AG20443 (cell line): ENCODE measurements around the gene MON2.
A peak's percentile ranks its signal among the peaks of the same experiment; 100 is the strongest.
"Not testable (repeated sequence)": the region's sequence is repeated elsewhere in the genome, so short reads cannot be mapped to it uniquely, and the experiment has no call there.

Experiments used
- DNase-seq: peaks from one replicate; pipeline ENCODE4 v3.0.0; 2012; ENCODE audit warnings: low spot score, mixed read lengths

MON2 gene

DNA sequence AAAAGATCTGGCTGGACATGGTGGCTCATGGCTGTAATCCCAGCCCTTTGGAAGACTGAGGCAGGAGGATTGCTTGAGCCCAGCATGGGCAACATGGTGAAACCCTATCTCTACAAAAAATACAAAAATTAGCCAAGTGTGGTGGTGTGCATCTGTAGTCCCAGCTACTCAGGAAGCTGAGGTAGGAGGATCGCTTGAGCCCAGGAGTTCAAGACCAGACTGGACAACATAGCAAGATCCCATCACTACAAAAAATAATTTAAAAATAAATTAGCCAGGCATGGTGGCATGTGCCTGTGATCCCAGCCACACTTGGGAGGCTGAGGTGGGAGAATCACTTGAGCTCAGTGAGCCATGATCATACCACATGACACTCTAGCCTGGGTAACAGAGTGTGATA lies 92.7 kb downstream of the MON2 start:
- DNase-seq = not testable (repeated sequence)

DNA sequence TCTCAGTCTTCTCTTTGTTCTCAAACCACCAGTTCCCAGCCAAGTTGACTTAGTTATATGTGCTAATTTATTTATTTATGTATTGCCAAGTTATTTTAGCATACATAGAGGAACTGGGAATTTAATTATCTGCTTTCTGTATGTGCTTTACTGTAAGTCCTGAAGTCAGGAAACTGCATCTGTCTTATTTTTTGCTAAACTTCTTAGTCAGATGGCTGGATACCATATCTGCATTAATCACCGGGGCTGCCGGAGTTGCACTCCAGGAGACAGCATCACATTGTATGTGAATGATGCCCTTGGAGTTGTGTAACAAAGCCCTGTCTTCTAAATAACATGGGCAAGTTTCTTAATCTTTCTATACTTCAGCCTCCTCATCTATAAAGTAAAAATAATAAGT lies 96.2 kb downstream of the MON2 start:
- DNase-seq = peak; percentile 24

DNA sequence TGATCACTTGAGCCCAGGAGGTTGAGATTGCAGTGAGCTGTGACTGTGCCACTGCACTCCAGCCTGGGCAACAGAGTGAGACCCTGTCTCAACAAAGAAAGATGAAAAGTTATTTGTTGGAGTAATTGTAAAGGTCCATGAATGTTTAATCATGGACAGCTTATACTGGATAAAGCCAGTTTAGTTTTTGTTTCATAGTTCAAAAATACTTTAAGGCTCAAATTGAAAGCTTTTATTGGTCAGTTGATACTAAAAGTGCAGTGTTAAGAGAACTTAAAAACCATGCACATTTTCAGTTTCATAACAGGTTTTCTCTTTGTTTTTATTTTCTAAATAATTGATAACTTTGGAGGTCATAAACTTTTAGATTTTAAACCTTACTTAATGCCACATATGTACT lies 108.4 kb downstream of the MON2 start:
- DNase-seq = no peak

DNA sequence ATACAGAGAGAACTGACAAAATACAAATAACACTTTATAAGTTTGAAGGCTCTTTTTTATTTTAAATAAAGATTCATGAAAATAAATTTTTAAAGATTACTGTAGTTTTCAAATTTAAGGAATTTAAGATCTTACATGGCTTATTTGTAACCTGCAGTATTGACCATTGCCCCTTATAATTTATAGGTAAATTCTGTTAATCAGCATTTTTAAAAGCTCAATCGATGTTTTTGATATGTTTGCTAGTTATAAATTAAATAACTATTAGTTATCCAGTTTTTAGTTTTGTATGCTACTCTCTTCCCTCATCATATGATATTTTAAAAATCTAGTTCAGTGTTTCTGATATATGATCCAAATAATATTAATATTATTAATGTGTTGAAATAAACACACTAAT lies 109.9 kb downstream of the MON2 start:
- DNase-seq = no peak

DNA sequence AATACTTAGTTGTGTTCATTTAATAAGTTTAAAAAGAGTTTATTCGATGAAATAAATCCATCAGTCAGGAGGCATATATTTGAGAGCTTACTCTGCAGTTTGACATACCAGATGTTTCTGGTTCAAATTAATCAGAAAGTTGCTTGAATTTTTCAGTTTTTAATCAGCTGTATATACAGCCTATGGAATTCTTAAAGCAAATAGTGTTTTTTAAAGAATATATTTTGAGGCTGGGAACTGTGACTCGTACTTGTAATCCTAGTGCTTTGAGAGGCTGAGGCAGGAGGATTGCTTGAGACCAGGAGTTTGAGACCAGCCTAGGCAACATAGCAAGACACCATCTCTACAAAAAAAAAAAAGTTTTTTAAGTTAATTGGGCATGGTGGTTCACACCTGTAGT lies 112.1 kb downstream of the MON2 start:
- DNase-seq = no peak

DNA sequence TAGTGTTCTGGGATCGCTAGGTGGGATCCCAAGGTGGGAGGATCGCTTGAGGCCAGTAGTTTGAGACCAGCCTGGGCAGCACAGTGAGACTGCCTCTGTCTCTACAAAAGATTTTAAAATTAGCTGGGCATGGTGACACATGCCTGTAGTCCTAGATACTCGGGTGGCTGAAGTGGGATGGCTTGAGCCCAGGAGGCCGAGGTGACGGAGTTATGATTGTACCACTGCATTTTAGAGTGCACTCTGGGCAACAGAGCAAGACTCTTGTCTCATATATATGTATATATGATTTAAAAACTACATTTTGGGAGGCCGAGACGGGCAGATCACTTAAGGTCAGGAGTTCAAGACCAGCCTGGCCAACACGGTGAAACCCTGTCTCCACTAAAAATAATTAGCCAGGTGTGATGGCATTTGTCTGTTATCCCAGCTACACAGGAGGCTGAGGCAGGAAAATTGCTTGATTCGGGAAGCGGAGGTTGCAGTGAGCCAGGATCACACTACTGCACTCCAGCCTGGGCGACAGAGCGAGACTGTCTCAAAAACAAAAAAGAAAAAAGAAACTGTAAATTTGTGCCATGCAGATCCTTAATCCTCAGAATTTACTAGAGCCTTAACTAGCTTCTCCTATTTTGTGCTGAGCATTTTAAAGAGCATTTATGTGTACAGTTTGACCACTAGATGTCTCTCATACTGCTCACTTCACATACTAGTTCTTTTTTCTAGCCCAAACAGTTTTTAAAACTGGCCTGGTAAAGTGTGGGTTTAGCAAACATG lies 114.8 kb downstream of the MON2 start:
- DNase-seq = peak; percentile 69

DNA sequence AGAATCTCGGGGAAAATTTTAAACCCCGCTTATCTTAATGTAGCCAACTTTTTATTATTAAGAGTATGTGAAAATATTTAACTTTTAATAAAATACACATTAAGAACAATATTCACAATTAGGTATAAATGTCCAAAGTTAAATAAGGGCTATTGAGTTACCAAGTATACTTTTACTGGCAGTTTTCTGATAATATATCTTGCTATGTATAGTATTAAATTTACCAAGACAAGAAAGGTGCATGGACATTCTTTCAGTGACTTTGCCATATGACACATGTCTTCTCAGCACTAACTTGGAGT lies 115.4 kb downstream of the MON2 start:
- DNase-seq = no peak

DNA sequence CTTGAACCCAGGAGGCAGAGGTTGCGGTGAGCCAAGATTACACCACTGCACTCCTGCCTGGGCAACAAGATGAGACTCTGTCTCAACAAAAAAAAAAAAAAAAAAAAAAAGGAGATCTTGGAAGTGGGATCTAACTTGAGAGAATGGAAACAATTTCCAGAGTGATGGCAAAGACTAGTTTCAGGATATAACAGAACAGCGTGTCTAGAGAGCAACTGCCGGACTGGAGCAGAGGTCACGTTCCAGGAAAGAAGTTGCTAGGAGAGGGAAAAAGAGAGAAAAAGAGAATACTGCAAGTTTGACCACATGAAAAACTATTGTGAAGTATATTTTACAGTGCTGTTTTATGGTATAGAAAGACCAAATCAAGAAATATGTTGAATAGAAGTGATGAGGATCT lies 118.0 kb downstream of the MON2 start:
- DNase-seq = no peak

DNA sequence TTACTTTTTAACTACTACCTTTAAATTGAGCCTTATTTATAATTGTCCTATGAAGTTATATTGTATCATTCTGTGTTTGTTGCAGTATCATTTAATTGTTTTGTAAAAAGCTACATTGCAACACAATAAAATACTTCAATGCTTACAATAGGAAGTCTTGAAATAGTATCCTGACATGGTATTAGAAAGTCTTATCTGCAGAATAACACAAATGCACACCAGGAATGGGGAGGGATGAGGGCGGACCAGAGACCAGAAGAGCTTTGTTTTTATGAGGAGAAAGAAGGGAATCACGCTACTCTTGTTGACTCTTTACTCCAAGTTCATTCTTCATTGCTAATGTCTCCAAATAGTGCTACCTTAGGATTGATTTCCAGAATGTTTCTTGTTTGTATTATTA lies 120.2 kb downstream of the MON2 start:
- no peak for DNase-seq

DNA sequence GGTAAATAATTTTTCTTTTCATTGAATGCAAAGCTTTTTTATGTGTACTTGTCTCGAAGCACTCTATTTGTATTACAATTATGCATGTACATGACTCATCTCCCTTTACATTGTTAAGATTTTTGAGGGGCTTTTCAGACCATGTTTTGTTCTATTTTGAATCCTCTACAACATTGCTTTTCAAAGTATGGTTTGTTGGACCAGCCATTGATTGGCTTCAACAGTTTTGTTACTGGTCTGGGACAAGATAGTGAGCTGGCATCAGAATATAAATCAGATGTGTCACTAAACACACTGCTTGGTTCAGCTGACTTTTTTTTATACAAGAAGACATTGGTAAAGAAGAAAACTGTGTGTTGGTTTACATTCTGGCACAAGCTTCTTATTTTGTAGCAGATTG lies 122.3 kb downstream of the MON2 start:
- DNase-seq = no peak

DNA sequence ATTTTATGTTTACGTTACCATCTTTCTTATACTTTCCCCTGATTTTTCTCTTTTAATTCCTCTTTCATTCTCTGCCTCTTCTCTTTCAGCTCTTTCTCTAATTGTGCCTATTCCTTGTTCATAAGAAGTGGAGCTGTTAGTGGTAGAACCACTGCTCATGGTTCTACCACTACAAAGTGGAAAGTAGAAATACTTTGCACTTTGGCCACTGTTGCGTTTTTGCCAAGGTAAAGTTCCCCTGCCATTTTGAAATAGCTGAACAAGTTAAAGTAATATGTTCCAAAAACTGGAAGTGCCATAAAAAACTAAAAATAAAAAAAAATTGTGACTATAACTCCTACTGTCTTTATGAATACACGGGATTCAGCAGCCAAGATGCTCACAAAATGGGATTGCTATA lies 130.6 kb downstream of the MON2 start:
- DNase-seq = no peak

DNA sequence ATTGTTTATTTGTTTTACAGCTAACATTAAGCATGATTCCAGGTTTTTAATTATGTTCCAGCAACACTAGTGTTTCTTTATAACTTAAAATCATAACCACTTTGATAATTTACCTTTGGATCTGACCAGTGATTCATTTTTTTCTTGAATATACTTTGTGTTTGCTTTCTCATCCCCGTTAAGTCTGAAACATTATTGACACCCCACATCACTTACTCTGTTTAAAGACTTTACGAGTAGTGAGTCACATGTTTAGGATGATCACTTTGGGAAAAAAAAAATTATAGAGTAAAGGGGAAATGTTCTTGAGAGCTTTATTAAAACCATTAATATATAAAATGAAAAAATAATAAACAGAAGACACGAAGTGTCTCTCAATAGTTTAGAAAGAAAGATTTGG lies 132.2 kb downstream of the MON2 start:
- DNase-seq = no peak

DNA sequence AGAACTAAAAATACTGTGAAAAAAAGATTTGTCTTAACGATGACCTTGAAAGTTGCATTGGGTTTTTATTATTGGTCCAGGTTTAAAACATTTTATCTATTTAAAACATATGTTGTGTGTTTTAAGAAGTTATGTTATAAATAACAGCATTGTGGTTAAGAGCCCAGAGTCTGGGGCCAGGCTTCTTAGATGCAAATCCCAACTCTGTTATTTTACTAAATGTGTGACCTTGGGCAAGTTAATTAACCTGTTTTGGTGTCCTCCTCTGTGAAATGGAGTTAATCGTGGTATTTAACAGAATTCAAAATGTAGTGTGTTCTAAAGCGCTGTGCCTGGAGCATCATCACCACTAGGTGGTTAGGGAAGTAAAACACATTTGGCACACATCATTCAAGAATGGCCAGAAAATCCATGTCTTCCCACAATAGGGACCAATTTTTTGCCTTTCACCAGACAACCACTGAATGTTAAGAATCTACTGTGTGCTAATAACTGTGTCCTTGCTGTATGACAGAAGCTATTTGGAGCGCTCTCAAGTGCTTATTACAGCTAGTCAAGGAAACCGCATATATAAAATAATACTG lies 133.3 kb downstream of the MON2 start:
- DNase-seq = no peak

DNA sequence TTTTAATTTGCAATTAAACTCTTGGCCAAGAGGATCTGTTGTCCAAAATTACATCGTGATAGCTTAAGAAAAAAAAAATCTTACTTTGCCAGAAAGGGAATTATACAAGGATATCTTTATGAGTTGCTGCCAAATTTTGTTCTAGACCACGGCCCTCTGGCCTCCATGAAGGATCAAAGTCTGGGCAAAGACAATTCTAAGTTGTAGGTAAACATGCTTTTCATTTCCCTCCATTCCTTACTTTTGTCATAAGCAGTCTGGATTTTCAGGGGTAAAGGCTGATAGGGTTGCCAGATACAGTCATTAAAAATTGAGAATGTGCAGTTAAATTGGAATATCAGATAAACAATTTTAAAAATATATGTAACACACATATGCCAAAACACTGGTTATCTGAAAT lies 135.1 kb downstream of the MON2 start:
- DNase-seq = no peak

DNA sequence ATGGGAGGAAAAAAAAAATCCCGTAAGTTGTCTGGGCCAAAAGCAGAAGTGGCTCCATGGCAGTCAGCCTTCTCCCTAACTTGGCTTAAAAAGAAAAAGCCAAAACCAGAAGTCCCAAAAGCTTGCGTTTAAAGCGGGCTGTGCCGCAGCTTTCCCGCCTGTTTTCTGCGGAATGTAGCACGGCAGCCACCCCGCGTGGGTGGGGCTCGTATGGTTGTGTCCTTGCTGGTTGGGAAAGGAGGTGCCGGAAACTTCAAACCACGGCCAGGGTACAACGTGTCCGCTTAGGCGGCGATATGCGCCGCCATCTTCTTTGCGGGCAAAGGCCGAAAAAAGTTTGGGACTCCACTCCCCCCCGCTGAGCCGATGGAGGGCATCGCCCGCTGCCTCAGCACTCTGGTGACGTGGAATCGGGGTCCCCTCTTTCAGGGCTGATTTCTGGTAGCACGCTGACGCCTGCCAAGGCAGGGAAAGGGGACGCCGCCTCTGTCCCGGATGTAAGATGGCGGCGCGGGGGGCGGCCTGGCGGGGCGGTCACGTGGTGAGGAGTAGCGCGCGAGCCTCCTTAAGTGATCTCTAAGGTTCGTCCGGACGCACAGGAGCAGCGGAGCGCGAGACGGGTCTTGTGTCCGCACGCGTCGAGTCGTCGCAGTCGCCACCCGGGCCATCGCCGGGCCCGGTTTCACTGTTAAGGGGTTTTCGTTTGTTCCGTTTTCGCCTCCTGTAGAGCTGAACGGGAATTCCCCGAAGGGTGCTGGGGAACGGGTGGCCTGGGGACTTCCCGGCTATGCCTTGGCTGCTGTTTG lies 135.8 kb downstream of the MON2 start:
- peak; percentile 91 for DNase-seq

DNA sequence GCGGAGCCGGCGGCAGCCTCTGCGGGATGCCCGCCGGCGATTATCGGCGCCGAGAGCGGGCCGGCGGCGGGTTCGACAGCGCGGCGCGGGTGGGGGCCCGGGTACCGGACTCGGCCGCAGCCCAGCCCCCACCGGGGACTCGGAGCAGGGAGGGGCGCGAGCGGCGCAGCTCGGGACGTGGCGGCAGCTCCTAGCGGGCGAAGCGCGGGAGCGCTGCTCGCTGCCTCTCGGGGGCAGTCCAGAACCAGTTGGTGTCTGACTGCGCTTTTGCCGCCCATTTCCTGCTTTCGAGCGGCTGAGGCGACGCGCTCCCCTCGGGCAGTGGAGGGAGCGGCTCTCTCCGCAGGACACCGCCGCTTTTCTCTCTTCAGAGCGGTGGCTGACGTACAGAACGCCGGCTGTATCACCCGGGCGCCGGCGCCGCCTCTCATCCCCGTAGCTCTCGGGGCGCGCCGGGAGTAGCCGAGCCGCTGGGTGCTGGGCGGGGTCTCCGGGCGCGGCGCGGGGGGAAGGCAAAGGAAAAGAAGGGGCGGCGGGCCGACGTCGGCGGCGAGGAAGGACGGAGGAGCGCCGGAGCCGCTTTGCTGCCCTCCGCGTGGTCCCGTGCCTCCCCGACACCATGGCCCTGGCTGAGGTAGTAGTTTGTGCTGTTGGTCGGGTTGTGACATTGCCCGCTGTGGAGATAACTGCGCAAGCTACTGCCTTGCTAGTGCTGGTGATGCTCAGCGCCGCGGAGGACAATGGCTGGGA lies 136.6 kb downstream of the MON2 start:
- peak; percentile 92 for DNase-seq

DNA sequence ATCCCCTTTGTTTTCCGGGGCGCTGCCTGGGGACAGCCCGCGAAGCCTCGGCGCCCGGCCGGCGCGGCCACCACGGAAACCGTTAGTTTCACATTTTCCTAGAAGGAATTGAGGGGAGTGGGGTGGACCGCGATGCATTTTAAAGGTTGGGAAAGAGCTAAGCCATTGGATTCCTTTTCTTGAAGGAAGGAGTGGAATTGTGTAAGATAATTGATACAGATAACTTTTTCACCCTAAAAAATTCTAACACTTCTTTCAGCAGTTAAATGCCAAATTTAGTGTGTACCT lies 137.1 kb downstream of the MON2 start:
- no peak for DNase-seq

DNA sequence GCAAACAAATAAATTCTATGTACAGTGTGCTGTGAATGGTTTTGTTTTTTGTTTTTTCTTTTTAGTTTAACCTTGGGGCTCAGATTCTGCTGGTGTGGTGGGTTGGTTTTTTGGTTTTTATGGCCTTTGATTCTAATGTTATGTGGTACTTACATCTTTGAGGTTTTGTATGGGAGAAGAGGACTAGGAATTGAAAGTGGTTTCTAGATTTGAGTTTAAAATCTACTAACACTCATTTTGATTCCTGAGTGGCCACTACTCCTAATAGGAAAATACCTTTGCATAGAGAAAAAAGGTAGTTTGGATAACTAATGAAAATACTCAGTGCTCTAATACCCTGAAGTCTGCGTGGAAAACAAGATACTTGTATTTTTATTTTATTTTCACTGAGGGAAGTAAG lies 137.7 kb downstream of the MON2 start:
- DNase-seq = no peak

DNA sequence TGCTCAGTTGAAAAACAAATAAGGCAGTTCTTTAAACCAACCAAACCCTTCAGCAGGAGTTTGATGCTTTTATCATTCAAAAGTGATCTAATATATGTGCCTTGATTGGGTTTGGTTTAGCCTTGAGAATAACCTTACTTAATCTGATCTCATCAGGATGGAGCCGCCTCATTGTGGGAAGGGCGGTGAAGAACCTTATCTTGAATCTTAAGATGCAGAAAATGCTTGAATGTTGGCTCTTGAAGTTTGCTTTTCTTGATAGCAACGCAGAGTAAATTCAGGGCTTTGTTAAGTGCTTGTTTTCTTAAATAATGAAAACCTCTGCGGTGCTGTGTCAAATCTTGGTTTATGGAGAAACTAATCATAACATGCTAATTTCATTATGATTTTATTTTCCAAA lies 138.2 kb downstream of the MON2 start:
- no peak for DNase-seq

DNA sequence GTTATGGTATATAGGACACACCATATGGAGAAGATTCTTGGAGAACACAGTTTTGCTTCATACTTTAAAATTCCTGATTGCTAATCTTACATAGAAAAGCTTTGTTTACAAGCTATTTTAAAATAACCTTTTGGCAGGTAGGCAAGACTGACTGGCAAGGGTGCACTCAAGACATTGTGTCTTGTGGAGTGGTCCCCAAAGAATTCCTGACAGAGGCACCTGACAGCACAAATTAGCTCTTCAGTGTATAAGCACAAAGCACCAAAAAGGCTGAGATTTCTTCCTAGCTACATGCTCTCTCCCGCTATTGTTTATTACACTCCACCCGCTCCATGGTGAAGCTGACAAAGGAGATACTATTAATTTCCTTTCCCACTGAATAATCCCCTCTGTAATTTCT lies 139.4 kb downstream of the MON2 start:
- no peak for DNase-seq

DNA sequence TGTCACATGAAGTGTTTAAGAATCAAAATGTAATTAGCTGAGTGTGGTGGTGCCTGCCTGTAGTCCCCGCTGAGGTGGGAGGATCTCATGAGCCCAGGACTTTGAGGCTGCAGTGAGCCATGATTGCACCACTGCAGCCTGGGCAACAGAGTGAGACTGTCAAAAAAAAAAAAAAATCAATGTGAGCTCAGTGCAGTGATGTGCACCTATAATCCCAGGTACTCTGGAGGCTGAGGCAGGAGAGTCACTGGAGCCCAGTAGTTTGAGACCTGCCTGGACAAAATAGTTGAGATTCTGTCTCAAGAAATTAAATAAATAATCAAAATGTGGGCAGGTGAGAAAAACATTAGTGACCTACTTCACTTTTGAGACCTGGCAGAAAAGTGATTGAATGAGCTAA lies 140.0 kb downstream of the MON2 start:
- no peak for DNase-seq

DNA sequence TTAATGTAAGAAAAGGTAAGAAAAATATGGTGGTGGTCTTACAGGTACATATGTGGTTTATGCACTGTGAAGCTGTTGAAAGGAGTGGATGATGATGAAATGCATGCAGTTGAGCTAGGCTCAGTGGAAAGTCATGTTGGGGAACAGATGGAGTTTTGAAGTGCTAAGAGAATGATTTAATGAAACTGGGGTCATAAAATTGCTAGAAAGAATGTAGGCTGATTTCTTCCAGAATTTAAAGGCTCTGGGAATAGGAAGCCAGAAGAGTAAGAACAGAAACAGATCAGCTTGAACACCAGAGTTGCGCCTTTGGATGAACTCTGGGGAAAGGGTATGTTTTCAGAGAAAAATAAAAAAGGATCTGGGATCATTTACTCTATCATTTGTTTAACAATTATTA lies 146.5 kb downstream of the MON2 start:
- no peak for DNase-seq

DNA sequence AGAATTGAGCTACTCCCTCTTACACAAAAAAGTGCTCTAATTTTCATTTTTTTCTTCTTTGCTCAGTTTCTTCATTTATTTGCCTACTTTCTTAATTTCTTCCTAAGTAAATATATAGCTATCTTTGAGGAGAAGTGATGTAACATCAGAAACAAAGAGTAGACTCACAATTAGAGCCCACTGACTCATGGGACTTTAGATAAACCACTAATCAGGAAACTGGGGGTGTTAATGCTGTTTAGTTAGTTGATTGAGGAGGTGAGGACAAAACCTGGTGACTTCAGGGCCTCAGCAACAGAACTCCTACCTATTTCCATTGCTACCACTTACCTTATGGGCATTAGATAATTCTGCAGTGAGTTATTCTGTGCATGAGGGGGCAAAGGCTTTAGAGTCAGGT lies 151.7 kb downstream of the MON2 start:
- no peak for DNase-seq
